Right renal cortex interstitium (tissue), 3 donors: ENCODE measurements around the gene KRTAP19-1. TPM values are rescaled to one million over a fixed set of nuclear protein-coding genes. Genes with fewer than 3 reads are reported as not detected.
"Not testable (repeated sequence)": the region's sequence is repeated elsewhere in the genome, so short reads cannot be mapped to it uniquely, and the experiment has no call there.

ENCODE experiments used
- DNase-seq, 3 donors: peaks; one replicate each; pipeline ENCODE4 v3.0.0-alpha.2; 2013; ENCODE audit warnings: low read depth in 3 of 3, low spot score in 2 of 3
- polyA plus RNA-seq, 3 donors: library from polyadenylated mRNA; unstranded; fragments of 120-200 nt; gene quantifications; one replicate each; pipeline ENCODE4 v1.2.1, GENCODE V29; 2013; ENCODE audit not compliant: insufficient read length in 3 of 3

The KRTAP19-1 gene
- polyA plus RNA-seq: not detected

DNA sequence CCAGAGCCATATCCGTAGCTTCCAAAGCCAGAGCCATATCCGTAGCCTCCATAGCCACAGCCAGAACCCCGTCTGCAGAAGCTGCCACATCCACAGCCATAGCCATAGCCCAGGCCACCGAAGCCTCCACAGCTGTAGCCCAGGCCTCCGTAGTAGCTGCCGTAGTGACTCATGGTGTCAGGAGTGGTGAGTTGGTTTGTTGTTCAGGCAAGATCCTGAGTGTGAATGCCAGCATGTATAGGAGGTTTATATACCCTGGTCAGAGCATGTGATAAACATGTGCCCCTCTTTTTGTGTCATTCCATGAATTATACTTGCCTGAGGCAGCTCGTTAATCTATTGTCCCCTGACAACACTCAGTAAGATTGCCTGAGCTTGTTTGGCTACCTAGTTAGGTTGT, at the start of gene KRTAP19-1:
KRTAP19-1 (minus strand) TSS at position 223 of the 400 bp plus-strand sequence; CDS start at position 173, 50 bp downstream.
- DNase-seq: no peak

DNA sequence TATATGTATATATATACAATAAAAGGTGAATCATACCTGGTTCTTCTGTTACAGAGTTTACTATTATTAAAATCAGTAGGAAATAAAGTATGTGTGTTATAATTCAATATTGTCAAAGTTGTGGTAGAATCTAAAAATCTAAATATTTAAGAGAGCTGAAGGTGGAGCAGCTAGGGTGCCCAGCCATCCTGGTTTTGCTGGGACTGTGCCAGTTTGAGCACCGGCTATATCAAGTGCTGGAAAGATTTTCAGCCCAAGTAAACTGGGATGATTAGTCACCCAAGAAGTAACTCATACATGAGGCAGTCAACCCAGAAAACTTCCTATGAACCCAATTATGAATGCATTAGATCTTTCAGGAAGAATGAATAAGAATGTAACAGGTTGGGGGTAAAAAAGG, 38.7 kb upstream of the KRTAP19-1 start:
- no peak for DNase-seq

DNA sequence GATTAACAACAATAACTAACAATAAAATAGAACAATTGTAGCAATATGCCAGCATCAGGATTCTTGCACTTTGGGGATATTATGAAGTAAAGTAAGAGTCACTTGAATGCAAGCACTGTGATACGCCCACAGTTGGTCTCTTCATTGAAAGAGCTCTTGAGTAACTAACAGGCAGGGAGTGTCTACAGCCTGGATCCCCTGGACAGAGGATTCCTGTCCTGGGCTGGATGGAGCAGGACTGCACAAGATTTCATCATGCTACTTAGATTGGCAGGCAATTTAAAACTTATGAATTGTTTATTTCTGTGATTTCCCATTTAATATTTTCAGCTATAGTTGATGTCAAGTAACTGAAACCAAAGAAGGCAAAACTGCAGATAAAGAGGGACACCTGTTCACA, 35.5 kb upstream of the KRTAP19-1 start:
- DNase-seq: no peak

DNA sequence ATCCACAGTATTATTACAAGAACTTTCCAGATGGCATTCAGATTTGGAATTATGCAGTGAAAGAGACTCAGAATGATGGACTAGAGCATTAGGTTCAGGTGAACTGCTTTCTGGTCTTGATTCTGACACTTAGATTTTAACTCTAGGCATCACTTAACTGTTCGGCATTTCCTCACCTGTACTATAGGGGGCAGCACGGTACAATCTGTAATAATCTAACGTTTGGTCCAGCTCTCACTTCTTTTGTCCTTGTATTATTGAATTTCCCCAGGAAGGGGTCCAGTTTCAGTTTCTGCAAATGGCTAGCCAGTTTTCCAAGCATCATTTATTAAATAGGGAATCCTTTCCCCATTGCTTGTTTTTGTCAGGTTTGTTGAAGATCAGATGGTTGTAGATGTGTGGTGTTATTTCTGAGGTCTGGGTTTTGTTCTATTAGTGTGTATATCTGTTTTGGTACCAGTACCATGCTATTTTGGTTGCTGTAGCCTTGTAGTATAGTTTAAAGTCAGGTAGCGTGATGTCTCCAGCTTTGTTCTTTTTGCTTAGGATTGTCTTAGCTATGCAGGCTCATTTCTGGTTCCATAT, 25.5 kb upstream of the KRTAP19-1 start:
- DNase-seq: not testable (repeated sequence)

DNA sequence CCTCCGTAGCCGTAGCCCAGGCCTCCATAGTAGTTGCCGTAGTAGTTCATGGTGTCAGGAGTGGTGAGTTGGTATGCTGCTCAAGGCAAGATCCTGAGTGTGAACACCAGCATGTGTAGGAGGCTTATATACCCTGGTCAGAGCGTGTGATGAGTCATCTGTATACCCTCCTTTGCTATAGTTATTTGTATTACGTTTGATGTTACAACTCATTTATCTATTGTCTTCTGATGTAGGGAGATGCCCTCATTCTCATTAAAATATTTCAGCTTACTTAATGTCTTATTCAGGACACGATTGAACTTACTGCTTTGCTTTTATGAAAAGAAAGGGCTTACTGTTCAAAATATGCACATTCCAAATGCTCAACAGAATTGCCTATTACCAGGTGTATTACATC, 21.9 kb upstream of the KRTAP19-1 start, which contains the start of gene KRTAP19-5:
KRTAP19-5 (minus strand) TSS at position 101 of the 400 bp plus-strand sequence; CDS start at position 50, 51 bp downstream.
- DNase-seq: no peak

DNA sequence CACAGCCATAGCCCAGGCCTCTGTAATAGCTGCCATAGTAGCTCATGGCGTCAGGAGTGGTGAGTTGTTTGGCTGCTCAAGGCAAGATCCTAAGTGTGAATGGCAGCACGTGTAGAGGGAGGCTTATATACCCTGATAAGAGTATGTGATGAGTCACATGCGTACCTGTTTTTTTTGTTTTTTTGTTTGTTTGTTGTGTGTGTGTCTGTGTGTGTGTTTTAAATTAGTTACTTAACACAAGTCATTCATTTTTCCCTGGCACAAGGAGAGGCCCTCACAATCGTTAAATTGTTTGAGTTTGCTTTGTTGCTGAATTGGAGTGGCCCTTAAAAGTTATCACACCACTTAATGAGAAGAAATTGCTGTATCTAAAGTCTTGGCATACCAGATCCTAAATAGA, 16.9 kb upstream of the KRTAP19-1 start, which contains the start of gene KRTAP19-4:
KRTAP19-4 (minus strand) TSS at position 101 of the 400 bp plus-strand sequence; CDS start at position 46, 55 bp downstream.
- DNase-seq: no peak

DNA sequence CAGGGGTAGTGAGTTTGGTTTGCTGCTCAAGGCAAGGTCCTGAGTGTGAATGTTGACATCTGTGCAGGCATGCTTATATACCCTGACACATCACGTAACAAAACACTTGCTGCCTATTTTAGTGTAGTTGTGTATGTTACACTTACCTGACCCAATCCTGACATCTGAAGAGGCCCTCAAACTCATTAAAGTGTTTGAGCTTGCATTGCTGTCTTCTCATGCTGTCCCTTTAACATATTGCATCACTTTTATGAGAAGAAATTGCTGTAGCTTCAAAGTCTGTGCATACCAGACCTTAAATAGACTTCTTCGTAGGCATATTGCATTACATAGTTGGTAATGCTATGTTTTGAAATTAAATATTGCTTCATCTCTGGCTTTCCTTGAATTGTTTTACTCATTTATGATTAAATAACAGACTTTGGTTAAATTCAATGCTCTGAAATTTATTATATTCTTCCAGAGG, 11.8 kb upstream of the KRTAP19-1 start, which contains the start of gene KRTAP19-3:
KRTAP19-3 (minus strand) TSS at position 51 of the 466 bp plus-strand sequence. CDS start 56 bp downstream, outside the sequence.
- no peak for DNase-seq

DNA sequence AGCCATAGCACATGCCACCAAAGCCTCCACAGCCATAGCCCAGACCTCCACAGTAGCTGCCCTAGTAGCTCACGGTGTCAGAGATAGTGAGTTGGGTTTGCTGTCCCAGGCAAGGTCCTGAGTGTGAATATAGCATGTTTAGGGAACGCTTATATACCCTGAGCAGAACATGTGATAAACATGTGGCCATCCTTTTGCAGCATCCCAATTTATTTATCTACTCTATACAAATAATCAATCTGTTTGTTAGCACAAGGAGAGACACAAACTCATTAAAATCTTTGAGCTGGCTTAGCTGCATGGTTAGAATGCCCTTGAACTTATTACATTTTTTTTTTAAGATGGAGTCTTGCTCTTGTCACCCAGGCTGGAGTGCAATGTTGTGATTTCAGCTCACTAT, 7.2 kb upstream of the KRTAP19-1 start, which contains the start of gene KRTAP19-2:
KRTAP19-2 (minus strand) TSS at position 101 of the 400 bp plus-strand sequence; CDS start at position 13, 88 bp downstream.
- DNase-seq: no peak

DNA sequence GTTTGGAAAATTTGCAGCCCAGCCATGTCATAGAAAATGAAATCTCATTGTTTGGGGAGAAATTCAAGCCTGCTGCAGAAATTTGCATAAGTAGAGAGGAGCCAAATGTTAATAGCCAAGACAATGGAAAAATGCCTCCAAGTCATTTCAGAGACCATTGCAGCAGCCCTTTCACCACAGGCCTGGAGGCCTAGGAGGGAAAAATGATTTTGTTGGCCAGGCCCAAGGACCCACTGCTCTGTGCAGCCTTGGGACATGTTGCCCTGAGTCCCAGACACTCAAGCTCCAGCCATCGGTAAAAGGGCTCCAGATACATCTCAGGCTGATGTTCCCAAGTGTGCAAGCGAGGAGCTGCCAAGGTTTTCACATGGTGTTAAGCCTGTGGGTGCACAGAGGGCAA, 6.0 kb upstream of the KRTAP19-1 start:
- no peak for DNase-seq

DNA sequence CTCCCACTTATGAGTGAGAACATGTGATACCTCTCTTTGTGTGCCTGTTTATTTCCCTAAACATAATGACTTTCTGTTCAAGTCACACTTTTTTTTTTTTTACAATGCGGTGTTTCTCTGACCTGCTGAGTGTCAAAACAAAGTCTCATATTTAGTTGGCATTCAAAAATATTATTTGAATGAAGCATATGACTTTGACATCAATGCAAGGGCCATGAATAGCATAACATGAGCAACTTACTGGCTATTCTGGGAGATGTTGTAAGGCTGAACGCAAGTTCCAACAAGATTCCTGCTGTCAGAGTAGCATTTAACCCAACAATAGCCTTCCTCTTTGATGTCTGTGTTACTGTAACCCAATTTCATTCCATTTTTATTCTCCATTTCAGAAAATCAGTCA, 2.0 kb upstream of the KRTAP19-1 start:
- no peak for DNase-seq

DNA sequence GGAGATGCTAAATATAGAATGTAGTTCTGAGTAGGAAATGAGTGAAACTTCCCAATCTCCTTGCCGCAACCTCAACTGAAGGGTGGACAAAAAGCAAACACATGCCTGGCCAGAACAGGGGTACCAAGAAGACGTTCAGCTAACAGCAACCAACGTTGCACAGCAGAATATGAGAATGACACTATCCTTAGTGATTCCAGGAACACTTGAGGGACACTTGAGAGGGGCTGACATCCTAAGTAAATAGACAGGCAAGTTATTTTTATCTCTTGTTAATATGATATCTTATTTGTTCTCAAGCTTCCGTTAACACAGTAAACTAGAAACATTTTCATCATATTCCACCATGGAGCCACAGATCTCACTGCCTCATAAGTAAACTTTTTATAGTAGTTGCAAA, 908 bp downstream of the KRTAP19-1 start:
- DNase-seq: no peak

DNA sequence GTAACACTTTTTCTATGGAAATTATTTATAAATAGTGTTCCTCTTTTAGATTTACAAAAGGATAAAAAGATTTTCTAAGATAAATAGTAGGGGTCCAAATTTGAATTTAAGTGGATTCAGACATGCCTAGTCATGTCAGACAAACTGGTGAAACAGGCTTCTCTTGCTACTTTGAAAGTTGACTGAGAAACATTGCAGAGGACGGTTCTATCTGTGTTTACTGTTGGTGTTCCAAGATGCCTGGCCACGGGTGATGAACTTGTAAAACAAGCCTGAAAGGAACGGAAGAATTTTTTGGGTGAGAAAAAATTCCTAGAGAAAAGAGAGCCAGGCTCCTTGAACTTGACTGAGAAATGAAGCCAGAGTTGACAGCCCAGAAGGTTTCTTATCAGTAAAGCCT, 2.2 kb downstream of the KRTAP19-1 start:
- no peak for DNase-seq

DNA sequence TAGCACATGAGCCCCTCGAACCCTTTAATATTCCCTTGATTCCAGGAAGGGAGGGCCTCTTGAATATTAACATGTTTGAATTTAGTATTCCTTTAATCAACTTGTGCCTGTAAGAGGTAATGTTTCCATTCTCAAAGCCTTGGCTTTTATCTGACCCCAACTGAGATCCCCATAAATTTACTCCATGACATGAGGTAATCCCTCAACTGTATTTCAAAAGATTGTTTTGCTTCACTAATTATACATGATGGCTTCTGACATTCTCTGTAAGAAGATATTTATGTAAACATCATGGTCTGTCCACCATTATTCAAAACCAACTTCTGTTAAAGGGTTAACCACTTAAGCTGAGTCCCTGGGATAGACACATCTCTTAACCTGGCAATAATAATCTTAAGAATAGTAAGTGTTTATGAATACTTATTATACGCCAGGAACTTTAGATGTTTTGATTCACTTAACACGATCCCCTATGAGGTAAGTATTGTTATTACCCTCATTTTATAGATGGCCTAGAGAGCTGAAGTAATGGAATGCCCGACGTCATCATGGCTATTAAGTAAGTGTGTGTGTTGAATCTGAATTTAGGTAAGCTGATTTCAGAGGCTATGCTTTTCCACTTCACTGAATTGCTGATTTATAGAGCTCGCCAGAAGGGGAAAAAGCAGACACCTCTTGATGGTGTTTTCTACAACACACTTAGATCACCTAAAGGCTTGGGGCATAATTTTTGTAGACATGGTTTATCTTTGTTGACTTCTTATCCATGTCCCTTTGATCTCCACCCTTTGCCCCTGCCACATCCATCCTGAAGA, 11.1 kb downstream of the KRTAP19-1 start:
- no peak for DNase-seq

DNA sequence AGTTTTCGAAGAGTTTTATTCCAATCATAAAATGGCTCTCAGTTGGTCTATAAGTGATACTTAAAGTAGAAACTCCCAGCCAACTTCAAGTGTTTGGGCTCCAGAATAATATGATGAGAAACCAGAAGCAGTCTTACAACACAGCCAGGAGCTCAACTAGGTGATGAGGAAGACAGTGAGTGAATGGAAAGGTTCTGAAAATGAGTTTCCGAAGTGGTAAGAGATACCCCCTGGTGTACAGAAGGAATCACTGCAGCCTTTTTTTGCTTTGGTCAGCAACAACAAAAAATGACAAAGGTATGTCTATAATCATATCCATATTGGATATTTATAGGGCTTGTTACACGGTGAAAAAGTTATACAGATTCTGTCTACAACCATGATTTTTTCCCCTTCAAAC, 16.5 kb downstream of the KRTAP19-1 start:
- DNase-seq: no peak

DNA sequence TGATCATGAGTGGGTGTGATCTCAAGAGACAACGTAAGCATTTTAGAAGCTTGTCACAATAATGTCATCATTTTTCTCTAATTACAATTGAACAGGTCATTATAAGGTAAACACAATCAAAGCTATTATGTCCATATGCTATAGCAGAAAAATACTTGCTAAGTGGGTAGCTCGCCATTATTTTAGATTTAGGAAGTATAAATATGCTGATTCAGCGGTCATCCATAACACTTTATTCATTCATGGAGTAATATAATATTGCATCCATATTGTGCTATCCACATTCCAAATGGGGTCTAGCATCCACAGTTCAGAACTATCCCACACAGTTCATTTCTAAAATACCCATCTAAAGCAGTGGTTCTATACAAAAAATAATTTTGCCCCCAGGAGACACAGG, 31.7 kb downstream of the KRTAP19-1 start:
- DNase-seq: no peak

DNA sequence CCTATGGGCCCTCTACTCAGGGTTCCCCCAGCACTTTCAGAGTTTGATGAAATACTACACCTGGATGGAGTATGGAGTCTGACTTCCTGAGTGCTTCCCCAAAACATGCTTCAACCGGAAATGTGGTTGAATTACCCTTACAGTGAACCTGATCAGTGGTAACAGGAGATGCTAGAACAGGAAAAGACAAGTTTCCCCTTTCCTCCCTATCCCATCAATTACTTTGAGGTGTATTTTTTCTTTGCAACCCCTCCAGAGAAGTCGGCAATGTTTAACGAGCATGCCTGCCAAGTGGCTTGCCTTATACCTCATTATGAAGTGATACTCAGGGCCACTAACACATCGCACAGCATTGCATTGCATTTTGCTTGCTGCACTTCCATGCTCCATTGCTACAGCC, 33.1 kb downstream of the KRTAP19-1 start:
- no peak for DNase-seq

DNA sequence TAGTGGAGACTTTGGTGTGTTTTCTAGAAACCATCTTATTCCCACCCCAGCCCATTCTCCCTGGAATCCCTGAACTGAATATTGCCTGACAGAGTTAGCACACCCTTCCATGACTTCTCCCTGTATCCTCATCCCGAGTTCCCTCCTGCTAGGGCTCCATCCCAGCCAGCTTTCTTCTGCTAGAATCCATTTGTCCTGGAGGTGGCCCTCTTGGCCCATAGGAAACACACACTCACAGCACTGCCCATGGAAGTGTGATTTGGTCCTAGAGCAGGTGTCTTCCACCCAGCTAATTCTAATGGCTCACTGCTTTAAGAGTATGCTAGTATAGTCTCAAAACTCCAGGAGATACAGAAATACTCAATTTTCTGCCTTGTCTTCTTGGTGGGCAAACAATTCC, 36.0 kb downstream of the KRTAP19-1 start:
- no peak for DNase-seq

DNA sequence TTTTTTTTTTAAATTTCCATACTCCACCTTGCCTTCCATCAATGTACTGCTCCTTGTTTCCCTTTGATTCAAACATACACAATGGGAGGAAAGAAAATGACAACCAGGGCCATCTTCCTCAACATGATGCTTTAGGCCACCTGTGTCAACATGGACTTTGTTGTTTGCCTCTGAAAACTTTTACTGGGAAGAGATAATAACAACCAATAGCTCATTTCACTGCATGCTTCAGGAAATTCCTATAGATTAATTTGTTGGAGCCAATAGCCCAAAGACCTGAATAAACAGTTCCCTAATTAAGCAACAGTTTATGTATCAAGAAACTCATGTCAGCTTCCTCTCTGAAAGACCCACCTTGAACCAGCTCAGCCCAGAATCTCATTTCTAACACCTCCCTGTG, 36.9 kb downstream of the KRTAP19-1 start:
- DNase-seq: no peak

DNA sequence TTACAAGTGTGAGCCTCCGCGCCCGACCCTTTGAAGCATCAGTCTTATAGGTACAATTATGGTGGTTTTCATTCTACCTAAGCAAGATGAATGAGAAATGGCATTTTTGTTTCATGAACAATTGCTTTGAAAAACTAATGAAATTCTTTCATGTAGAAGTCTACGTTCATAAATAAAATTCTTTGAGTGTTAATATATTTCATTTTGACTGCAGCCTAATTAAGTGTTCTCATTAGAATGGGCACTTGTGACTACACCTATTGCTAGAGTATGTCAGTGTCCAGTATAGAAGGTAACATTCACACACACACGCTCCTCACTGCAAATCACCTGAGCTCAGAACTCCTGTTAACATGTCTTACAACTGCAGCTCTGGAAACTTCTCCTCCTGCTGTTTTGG, 40.2 kb downstream of the KRTAP19-1 start, which contains the start of gene KRTAP15-1:
KRTAP15-1 (plus strand) TSS at position 301 of the 400 bp plus-strand sequence; CDS start at position 354, 53 bp downstream.
- DNase-seq: no peak

DNA sequence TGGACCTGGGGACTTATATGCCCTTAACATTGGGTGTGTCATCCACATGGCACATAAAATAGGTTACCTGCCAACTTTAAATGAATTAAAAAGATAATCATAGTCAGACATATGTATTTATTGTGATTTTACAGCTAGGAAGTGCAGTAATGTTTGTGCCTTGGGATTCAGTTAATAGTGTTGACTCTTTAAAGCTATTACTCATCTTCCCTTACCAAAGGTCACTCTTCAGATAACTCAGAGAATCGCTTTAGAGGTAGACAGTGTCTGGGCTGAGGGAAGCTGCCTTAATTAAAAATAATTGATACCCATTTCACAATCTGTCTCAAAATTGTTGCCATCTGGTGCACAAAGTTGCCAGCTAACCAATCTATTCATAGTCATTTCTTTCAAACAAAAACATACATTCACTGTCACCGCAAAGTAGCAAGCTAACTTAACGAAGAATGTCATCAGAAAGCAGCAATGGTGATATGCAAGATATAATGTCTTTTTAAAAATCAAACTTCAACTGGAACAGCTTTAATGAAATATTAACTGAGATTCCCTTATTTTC, 43.1 kb downstream of the KRTAP19-1 start:
- DNase-seq: no peak

DNA sequence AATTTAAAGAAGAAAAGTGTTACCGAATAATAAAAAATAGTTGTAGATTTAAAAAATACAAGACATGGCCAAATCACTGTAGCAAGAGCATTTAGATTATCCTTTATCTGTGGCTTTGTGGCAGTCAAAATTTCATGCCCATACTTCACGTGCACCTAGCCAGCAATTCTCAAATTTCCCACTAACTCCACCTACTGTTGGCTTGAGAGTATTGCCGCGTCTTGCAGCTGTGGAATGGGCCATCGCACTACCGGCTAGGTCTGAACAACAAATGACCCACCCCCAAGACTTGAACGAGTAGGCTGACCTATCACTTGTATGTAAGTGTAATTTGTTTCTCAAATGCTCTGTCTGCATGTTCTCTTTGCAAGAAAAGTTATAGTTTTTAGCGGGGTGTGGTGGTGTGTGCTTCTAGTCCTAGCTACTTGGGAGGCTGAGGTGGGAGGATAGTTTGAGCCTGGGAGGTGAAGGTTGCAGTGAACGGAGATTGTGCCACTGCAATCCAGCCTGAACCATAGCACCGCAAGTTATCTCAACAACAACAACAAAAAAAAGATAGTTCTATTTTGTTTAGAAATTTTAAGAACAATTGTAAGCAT, 46.0 kb downstream of the KRTAP19-1 start:
- no peak for DNase-seq
